OCI-LY3 (cell line): ENCODE data around the gene WWC1.

Experiments
- H2AFZ ChIP-seq: fragments of 200-600, 300-600 bp; shearing (Covaris generic); 2 replicates; pipeline ENCODE4 v1.6.0; 2014; ENCODE audit warnings: antibody characterized with exemption, low read depth, low read length
- H3K27ac ChIP-seq: fragments of 200-600, 300-600 bp; sonication (generic); 2 replicates; pipeline ENCODE4 v1.5.1; 2014; ENCODE audit warnings: mild to moderate bottlenecking, low read length, moderate library complexity, mixed read lengths
- H3K27me3 ChIP-seq: fragments of 200-600, 300-600 bp; sonication (generic); 2 replicates; pipeline ENCODE4 v1.6.1; 2014; ENCODE audit warnings: low read depth, low read length, mixed read lengths
- H3K36me3 ChIP-seq: fragments of 200-600, 300-600 bp; sonication (generic); replicated peaks from 2 replicates; pipeline ENCODE3; 2014; ENCODE audit warnings: low read depth, low read length, mixed read lengths
- H3K4me1 ChIP-seq: fragments of 300-600, 200-600 bp; sonication (generic); 2 replicates; pipeline ENCODE4 v1.6.1; 2014; ENCODE audit warnings: low read length, mixed read lengths
- H3K4me2 ChIP-seq: fragments of 200-600, 300-600 bp; sonication (generic); 2 replicates; pipeline ENCODE4 v1.6.1; 2014; ENCODE audit warnings: low read length, mixed read lengths
- H3K4me3 ChIP-seq: fragments of 300-600, 200-600 bp; sonication (generic); 2 replicates; pipeline ENCODE4 v1.5.1; 2014; ENCODE audit warnings: antibody characterized with exemption, mild to moderate bottlenecking, low read length, moderate library complexity
- H3K79me2 ChIP-seq: fragments of 300-600, 200-600 bp; shearing (Covaris generic); 2 replicates; pipeline ENCODE4 v1.6.1; 2014; ENCODE audit warnings: mild to moderate bottlenecking, low read length, mixed read lengths
- H3K9ac ChIP-seq: fragments of 300-600, 200-600 bp; shearing (Covaris generic); 2 replicates; pipeline ENCODE4 v1.6.0; 2014; ENCODE audit warnings: mild to moderate bottlenecking, low read length, moderate library complexity
- H3K9me3 ChIP-seq: fragments of 200-600, 300-600 bp; shearing (Covaris generic); 2 replicates; pipeline ENCODE4 v1.6.1; 2014; ENCODE audit warnings: low read length, mixed read lengths; ENCODE audit not compliant: insufficient read depth
- H4K20me1 ChIP-seq: fragments of 200-600, 300-600 bp; sonication (generic); 2 replicates; pipeline ENCODE4 v1.6.1; 2016; ENCODE audit warnings: low read length, mixed read lengths; ENCODE audit not compliant: insufficient read depth
- CTCF ChIP-seq: fragments of 200-600, 300-600 bp; sonication (generic); IDR thresholded peaks from 2 replicates; pipeline ENCODE4 v1.5.1; 2014; ENCODE audit warnings: antibody characterized with exemption, low read length, low read depth
- EZH2phosphoT487 ChIP-seq: fragments of 200-600 bp; shearing (Covaris generic); IDR thresholded peaks from 2 replicates; pipeline ENCODE4 v1.6.1; 2018; ENCODE audit warnings: antibody characterized with exemption, mixed run types, low read depth

Gene WWC1

DNA sequence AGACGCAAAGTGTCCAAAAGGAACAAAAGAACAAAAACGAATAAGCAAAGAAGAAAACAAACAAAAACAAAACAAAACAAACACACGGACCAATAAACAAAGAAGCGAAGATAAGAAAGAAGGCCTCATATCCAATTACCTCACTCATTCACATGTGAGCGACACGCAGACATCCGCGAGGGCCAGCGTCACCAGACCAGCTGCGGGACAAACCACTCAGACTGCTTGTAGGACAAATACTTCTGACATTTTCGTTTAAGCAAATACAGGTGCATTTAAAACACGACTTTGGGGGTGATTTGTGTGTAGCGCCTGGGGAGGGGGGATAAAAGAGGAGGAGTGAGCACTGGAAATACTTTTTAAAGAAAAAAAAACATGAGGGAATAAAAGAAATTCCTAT is 28.3 kb upstream of the WWC1 start:
- TF ChIP-seq CTCF (no peak), EZH2phosphoT487 (no peak)
- no peak overlapping the region for H3K4me2 ChIP-seq
- H3K36me3 ChIP-seq = no peaks in the 10 kb centered on the region

DNA sequence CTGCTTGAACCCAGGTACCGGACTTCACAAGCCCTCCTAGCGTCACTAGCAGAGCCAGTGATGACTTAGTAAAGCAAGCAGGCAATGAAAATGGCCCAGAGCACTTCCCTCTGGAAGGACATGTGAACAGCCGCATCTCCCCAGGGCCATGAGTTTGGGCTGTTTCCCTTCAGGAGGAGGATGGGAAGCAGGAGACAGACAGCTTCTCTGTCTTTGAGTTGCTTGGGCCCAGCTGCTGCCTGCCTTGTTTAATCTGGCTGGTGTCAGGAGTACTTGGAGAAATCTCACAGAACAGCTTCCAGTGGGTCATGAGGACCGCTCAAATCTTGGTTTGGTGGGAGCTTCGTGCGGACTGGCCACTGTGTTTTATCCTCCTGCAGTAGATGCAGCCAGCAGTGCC is 25.4 kb upstream of the WWC1 start:
- no peaks in the 10 kb centered on the region for H3K36me3 ChIP-seq
- H3K9ac ChIP-seq = no peak overlapping the region
- H3K9me3 ChIP-seq = no peaks in the 10 kb centered on the region
- no peak overlapping the region for H2AFZ ChIP-seq
- H3K4me1 ChIP-seq = peaks cover 11% of the 10 kb centered on the region
- H4K20me1 ChIP-seq = no peaks in the 10 kb centered on the region
- H3K27ac ChIP-seq = no peak overlapping the region
- no peak overlapping the region for H3K4me2 ChIP-seq
- TF ChIP-seq CTCF (no peak), EZH2phosphoT487 (no peak)
- H3K79me2 ChIP-seq = no peaks in the 10 kb centered on the region
- H3K27me3 ChIP-seq = peaks cover 25% of the 10 kb centered on the region
- no peak overlapping the region for H3K4me3 ChIP-seq

More for the DNA sequence above, 28.3 kb upstream of the WWC1 start:
- Histone ChIP-seq H3K27ac (no peak overlapping the region), H3K9ac (no peak overlapping the region), H3K27me3 (peaks cover 11% of the 10 kb centered on the region), H3K9me3 (no peaks in the 10 kb centered on the region), H3K4me3 (no peak overlapping the region), H2AFZ (no peak overlapping the region), H3K4me1 (no peaks in the 10 kb centered on the region), H4K20me1 (no peaks in the 10 kb centered on the region), H3K79me2 (no peaks in the 10 kb centered on the region)

- Histone ChIP-seq H3K9me3 (no peaks in the 10 kb centered on the region), H4K20me1 (no peaks in the 10 kb centered on the region), H2AFZ (peak overlapping the region; percentile 50), H3K4me2 (peak overlapping the region; percentile 87), H3K9ac (peak overlapping the region; percentile 35), H3K4me1 (peaks cover 11% of the 10 kb centered on the region), H3K79me2 (no peaks in the 10 kb centered on the region), H3K27ac (no peak overlapping the region), H3K27me3 (peaks cover 25% of the 10 kb centered on the region), H3K4me3 (peak overlapping the region; percentile 75), H3K36me3 (no peaks in the 10 kb centered on the region)
- TF ChIP-seq CTCF (peak; percentile 98), EZH2phosphoT487 (no peak)
Observed at GRCh38 chr5:168268949-168269936, 22.2 kb upstream of the WWC1 start.

- no peak for TF ChIP-seq CTCF
- no peak for TF ChIP-seq EZH2phosphoT487
- H3K4me1 ChIP-seq = peaks cover 11% of the 10 kb centered on the region
- H4K20me1 ChIP-seq = no peaks in the 10 kb centered on the region
- H3K27ac ChIP-seq = no peak overlapping the region
- H3K4me2 ChIP-seq = peak overlapping the region; percentile 87
- H3K9me3 ChIP-seq = no peaks in the 10 kb centered on the region
- H3K79me2 ChIP-seq = no peaks in the 10 kb centered on the region
- no peaks in the 10 kb centered on the region for H3K36me3 ChIP-seq
- H3K9ac ChIP-seq = peak overlapping the region; percentile 35; the same call in 1 of the 2 replicates
- peak overlapping the region; percentile 20 for H2AFZ ChIP-seq
- H3K27me3 ChIP-seq = peaks cover 29% of the 10 kb centered on the region
- peak overlapping the region; percentile 75 for H3K4me3 ChIP-seq
Observed at GRCh38 chr5:168269937-168270330, 21.5 kb upstream of the WWC1 start.
